Activated CD4-positive, alpha-beta T cell treated with anti-CD3 and anti-CD28 coated beads, Interleukin-2, Interleukin-4, amounts not matched to agents 100 ng/mL and 50 ng/mL, durations not matched to agents 16 hours and 8 hours (primary cell): ENCODE results near the gene MPND.

Experiments used
- DNase-seq: peaks from one replicate; pipeline ENCODE4 v3.0.0-alpha.2; 2020; ENCODE audit warnings: low spot score

MPND gene

DNA sequence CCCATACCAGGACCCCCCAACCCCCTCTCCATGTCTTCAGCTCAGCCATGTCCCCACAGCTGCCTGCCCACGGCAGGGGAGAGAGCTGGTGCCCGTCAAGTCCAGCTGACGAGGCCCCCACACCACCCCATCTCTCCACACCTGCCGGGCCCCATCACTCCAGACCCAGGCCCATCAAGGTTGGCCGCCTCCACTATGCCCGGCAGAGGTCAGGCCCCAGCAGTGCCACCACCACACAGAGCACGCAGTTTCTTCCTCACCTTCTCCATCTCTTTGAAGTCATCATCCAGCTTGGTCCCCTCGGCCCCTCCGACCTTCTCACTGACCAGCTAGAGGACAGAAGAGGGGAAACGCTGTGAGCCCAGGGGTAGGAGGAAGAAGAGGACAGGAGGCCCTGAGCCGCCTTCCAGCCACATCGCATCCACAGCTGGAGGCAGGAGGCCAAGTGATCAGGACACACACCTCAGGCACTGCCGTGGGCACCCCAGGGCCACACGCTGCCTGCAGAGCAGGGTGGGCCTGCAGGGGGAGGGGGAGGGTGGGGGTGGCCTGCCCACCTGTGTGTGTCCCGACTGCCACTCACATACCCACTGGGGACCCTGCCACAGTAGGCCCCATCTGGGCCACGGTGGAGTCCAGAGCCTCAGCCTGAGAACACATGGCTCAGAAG lies 23.4 kb downstream of the MPND start:
- no peak for DNase-seq

DNA sequence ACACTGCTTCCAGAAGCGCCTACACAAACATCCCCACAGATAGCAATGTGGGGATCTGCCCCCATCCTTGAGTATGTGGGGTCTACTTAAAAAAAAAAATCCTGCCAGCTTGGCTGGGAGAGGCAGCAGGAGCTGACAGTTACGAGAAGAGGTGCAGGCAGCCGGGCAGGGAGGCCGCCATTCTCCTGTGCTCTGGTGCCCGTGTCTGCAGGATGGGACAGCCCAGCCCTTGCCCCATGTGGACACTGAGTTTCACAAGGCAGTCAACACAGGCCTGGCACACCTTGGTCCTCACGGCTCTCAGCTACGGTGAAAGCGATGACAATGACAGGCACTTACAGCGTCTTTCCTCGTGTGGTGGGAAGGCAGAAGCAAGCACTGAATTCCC lies 24.0 kb downstream of the MPND start:
- no peak for DNase-seq

DNA sequence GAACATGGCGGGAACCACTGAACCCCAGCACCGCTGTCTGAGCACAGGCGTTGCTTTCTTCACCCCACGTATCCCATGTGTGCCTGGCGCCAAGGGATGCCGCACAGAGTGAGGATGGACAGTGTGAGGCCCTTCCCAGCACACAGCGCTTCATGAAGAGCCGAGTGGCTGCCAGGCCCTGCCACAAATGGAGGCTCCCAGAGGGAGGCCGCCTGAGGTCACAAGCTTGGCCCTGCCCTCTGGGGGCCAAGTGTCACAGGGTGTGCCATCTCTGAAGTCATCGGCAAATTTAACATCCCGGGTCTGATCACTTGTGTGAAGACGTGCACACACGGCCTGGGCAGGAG lies 24.4 kb downstream of the MPND start:
- DNase-seq, result no peak

GRCh38 chr19:4368128-4368820 lies 24.9 kb downstream of the MPND start:
- no peak for DNase-seq

DNA sequence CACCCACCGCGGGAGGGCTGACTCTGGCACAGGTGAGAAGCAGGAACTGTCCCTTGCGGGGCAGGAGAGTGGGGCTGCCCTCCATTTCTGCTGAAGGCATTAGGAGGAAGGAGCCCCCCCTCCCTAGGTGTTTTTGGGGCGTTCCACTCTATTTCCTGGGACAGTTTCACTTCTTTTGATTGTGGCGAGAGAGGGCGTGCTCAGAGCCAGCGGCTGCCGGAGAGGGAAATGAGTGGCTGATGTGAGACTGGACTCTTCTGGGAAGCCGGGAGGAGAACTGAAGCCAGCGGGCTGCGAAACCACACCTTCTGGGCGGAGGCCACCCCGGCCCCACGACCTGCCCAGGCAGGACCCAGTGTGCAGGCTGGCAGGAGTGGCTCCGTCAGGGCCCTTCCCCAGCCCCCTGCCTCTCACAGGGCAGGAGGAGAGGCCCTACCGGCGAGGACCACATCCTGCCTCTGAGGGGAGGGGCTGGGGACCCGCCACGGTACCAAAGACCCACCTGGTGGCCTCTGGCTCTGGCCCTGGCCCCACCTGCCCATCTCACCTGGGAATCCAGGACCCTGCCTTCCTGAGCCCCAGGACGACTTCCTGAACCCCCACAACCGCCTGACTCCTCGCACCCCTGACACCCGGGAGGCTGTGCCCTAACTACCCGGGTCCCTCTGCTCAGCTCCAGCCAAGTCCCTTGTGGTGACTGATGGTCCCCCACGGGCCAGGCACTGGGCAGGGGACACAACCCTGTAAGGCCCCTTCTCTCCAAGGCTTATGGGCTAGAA lies 25.9 kb downstream of the MPND start:
- peak; percentile 87 for DNase-seq

DNA sequence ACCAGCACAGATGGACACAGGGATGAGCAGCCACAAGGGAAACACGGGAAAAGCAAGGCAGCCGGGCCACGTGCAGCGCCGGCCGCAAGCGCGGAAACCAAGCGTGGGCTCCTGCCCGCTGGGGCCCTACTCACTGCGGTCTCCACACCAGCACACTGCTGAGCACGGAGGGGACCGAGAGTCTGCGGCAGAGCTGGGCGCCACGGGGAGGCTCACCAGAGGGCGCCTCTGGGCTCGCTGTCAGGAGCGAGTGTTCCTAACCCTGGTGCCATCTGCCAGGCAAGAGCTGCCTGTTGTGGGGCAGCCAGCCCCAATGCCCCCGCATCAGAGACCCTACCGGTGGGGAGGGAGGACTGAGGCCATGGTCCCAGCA lies 26.5 kb downstream of the MPND start:
- peak; percentile 75 for DNase-seq

GRCh38 chr19:4370418-4371041 lies 27.2 kb downstream of the MPND start:
- no peak for DNase-seq

DNA sequence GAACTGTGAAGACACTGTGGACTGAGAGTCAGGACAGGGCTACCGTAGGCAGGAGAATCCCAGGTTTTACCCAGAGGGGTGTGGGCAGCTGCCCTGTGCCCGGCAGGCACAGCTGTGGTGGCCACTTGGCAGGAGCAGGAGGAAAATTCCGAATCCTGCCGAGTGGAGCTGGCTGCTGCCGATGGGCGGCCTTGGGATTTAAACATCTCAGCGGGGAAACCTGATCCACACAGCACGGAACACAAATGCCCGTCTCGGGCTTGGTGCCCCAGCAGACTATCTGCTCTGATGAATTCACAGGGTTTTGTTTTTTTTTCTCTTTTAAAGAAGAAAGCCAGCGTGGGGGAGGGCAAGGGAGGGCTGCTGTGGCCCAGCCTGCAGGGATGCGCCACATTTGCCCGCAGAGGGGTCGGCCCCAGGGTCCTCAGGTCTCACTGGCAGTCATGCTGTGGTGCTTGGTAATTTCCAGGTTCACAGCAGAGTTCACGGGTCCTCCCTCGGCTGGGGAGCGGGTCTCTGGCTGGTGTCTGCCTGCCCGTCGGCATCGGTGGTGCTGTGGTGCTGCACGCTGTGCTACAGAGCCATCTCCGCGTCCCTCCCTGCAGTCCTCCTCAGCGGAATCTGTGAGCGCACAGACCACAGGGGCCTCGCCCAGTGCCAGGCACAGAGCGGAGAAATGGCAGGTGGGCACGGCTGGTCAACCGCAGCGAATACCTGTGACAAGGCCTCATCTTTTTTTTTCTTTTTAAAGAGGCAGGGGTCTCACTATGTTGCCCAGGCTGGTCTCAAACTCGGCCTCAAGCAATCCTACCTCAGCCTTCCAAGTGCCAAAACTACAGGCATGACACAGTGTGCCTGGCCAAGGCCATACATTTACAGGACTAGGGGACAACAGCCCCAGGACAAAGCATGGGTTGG lies 28.1 kb downstream of the MPND start:
- no peak for DNase-seq

DNA sequence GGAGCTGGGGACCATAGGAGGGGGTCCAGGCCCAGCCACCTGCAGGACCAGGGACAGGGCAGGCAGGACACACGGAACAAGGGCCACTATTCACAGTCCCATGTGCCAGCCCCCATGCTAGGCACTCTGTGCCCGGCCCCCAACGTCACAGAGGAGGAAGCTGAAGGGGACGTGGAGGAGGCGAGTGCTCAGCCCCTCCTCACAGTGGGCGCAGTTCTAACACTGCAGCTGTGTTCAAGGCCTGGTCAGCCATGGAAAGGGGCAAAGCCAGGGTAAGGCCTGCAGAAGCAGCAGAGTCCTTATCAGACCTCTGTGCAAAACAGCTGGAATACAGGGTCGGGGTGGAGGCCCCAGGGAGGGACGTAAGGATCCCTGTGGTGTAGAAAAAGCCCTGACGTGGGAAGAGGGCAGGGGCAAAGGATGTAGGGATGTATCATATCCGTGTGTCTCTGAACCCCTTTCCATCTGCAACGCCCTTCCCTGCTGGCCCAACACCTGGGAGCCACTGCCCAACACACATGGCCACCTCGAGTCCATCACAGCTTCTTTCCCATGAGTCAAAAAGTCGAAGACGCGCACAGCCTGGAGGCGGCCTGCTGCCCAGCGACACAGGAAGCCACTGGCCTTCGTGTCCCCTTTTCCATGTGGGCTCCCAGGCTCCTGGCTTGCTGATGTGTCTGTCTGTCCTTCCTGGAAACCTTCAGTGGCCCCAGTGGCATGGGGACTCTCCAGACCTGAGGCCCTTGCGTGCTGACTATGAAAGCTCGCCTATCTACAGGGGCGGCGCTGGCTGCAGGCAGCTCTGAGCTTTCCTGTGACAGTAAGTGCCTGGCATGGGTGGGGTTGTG lies 29.0 kb downstream of the MPND start:
- DNase-seq, result no peak

GRCh38 chr19:4373013-4373367 lies 29.6 kb downstream of the MPND start:
- DNase-seq, result no peak

GRCh38 chr19:4373601-4374497 lies 30.5 kb downstream of the MPND start:
- DNase-seq, result no peak

GRCh38 chr19:4374498-4375163 lies 31.3 kb downstream of the MPND start:
- no peak for DNase-seq

GRCh38 chr19:4375164-4376027 lies 32.0 kb downstream of the MPND start:
- DNase-seq, result no peak

DNA sequence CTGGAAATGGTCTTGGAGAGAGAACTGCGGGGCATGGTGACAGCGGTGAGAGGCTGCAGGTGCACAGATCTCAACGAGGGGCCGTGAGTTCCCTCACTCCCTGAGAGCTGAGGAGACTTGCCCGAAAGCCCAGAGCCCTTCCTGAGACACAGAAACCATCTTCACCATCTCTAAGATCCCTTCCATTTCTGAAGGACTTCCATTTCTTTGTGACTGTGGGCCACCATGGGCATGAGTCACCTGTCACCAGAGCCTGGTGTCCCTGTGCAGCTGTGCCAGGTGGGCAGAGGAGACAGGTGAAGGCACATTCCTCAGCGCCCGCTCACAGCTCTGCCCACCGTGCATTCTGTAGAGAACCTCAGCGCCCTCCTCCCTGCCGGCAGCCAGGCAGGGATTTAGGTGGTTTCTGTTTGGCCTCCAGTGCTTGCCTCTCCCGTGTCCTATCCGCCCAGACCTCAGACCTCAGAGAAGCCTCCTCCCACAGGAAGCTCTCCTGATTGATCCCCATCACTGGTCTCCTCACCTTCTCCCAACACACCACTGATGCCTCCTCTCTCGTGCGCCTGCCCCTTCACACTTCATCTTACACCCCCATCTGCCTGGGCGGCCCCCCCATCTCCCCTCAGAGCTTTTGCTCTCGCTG lies 32.8 kb downstream of the MPND start:
- DNase-seq, result no peak

- DNase-seq, result no peak
Measured at GRCh38 chr19:4376671-4376990, 33.3 kb downstream of the MPND start.

- no peak for DNase-seq
Measured at GRCh38 chr19:4376991-4377781, 33.8 kb downstream of the MPND start.

- DNase-seq, result no peak
Measured at GRCh38 chr19:4378886-4379285, 35.5 kb downstream of the MPND start.
